Endothelial cell of umbilical vein (primary cell): Measurements from ENCODE around the gene SLC9A3. TPM values are rescaled to one million over a fixed set of nuclear protein-coding genes. Genes with fewer than 3 reads are reported as not detected.

Source experiments
- BruUV-seq: library from RNA; stranded (reverse); fragments of 400-500 nt; replicated peaks from 2 replicates; lab custom pipeline; 2021; lab: Mats Ljungman, UMichigan
- CTCF ChIA-PET: fragments of 300-600, 350-600 bp; sonication (Branson Sonifier 250); formaldehyde crosslinking; loops from one replicate; lab custom pipeline; 2021; ENCODE audit warnings: antibody characterized with exemption, inconsistent platforms; lab: Charles Lee
- POLR2A ChIA-PET: fragments of 300-600, 350-600 bp; sonication (Branson Sonifier 250); formaldehyde crosslinking; loops from one replicate; lab custom pipeline; 2021; ENCODE audit warnings: antibody characterized with exemption, inconsistent platforms; lab: Charles Lee
- DNase-seq: peaks from one replicate; pipeline ENCODE4 v3.0.0-alpha.2; 2011; ENCODE audit warnings: low read depth, low spot score
- FAIRE-seq: peaks from 2 replicates; lab custom pipeline; 2011; peaks lifted over from hg19 to GRCh38; lab: Jason Lieb, UNC
- H2AFZ ChIP-seq: 2 replicates; pipeline ENCODE4 v1.6.0; 2012; ENCODE audit warnings: low read depth, low read length, control low read depth, inconsistent platforms
- H3K27ac ChIP-seq: 2 replicates; pipeline ENCODE4 v1.5.1; 2011; ENCODE audit warnings: low read depth, mild to moderate bottlenecking, control low read depth, low read length, moderate library complexity; ENCODE audit not compliant: insufficient read depth
- H3K27me3 ChIP-seq, 2 experiments: 2 replicates each; pipeline versions ENCODE4 v1.6.0 to v1.6.1; 2011; ENCODE audit warnings: low read length in 2 of 2, mixed read lengths in 1 of 2; ENCODE audit not compliant: control insufficient read depth in 2 of 2, insufficient read depth in 2 of 2
- H3K36me3 ChIP-seq, 2 experiments: 2 replicates in 1 of 2; 3 replicates in 1 of 2; pipeline ENCODE4 v1.5.1; 2011; ENCODE audit warnings: low read length in 2 of 2, mild to moderate bottlenecking in 1 of 2, moderate library complexity in 1 of 2; ENCODE audit not compliant: control insufficient read depth in 2 of 2, insufficient read depth in 2 of 2; ENCODE audit errors: extremely low read depth in 1 of 2
- H3K4me1 ChIP-seq: 3 replicates; pipeline ENCODE4 v1.5.1; 2011; ENCODE audit warnings: mild to moderate bottlenecking, low read length; ENCODE audit not compliant: control insufficient read depth, insufficient read depth; ENCODE audit errors: extremely low read depth
- H3K4me2 ChIP-seq: 2 replicates; pipeline ENCODE4 v1.6.1; 2011; ENCODE audit warnings: low read length, control low read depth, mixed read lengths; ENCODE audit not compliant: insufficient read depth
- H3K4me3 ChIP-seq, 3 experiments: fragments of 200-600 bp in 1 of 3; sonication (generic), shearing (Covaris generic) in 1 of 3; replicated peaks in 1 of 3; 2 replicates each; pipeline ENCODE4 v1.5.1; 2011 to 2016; ENCODE audit warnings: control low read depth in 3 of 3, low read length in 3 of 3, mild to moderate bottlenecking in 2 of 3, inconsistent platforms in 1 of 3, low read depth in 1 of 3, moderate library complexity in 1 of 3; ENCODE audit not compliant: insufficient read depth in 1 of 3
- H3K79me2 ChIP-seq: 2 replicates; pipeline ENCODE4 v1.6.0; 2012; ENCODE audit warnings: low read length, inconsistent platforms; ENCODE audit not compliant: control insufficient read depth, insufficient read depth
- H3K9ac ChIP-seq: replicated peaks from 2 replicates; pipeline ENCODE3; 2011; ENCODE audit warnings: low read length, control low read depth; ENCODE audit not compliant: insufficient read depth; ENCODE audit errors: extremely low read depth
- H3K9me1 ChIP-seq: replicated peaks from 3 replicates; pipeline ENCODE4 v1.6.0; 2011; ENCODE audit warnings: mild to moderate bottlenecking, low read length; ENCODE audit not compliant: control insufficient read depth, insufficient read depth; ENCODE audit errors: extremely low read depth
- H3K9me3 ChIP-seq: replicated peaks from 2 replicates; pipeline ENCODE4 v1.5.1; 2012; ENCODE audit warnings: low read length, inconsistent platforms; ENCODE audit not compliant: control insufficient read depth, insufficient read depth
- H4K20me1 ChIP-seq: replicated peaks from 2 replicates; pipeline ENCODE3; 2011; ENCODE audit warnings: mild to moderate bottlenecking, low read length; ENCODE audit not compliant: control insufficient read depth, insufficient read depth; ENCODE audit errors: extremely low read depth
- CTCF ChIP-seq, 2 donors: IDR thresholded peaks; 1 replicate in 1 of 2; 2 replicates in 1 of 2; pipeline ENCODE4 v1.5.1; 2011; ENCODE audit warnings: low read length in 2 of 2, mild to moderate bottlenecking in 2 of 2, moderate library complexity in 2 of 2, control low read depth in 1 of 2, inconsistent platforms in 1 of 2, low read depth in 1 of 2; ENCODE audit not compliant: insufficient read depth in 1 of 2; ENCODE audit errors: extremely low read depth in 1 of 2
- EZH2 ChIP-seq: IDR thresholded peaks from 2 replicates; pipeline ENCODE4 v1.6.1; 2012; ENCODE audit warnings: borderline replicate concordance, low read depth, mild to moderate bottlenecking, moderate library complexity, low read length, inconsistent platforms; ENCODE audit not compliant: severe bottlenecking
- FOS ChIP-seq: IDR thresholded peaks from 2 replicates; pipeline ENCODE4 v1.6.1; 2011; ENCODE audit warnings: mild to moderate bottlenecking, low read length, moderate library complexity, borderline replicate concordance; ENCODE audit not compliant: insufficient read depth
- GATA2 ChIP-seq: IDR thresholded peaks from 2 replicates; pipeline ENCODE4 v1.7.0; 2011; ENCODE audit warnings: low read depth, mild to moderate bottlenecking, moderate library complexity, mixed read lengths, low read length; ENCODE audit not compliant: insufficient read length, insufficient read depth
- JUN ChIP-seq: IDR thresholded peaks from 2 replicates; pipeline ENCODE4 v1.6.1; 2011; ENCODE audit warnings: borderline replicate concordance, low read depth; ENCODE audit not compliant: insufficient read length, insufficient read depth
- MYC ChIP-seq: IDR thresholded peaks from one replicate; pipeline ENCODE4 v1.6.1; 2011; ENCODE audit warnings: mild to moderate bottlenecking, low read depth, low read length
- POLR2A ChIP-seq: IDR thresholded peaks from 2 replicates; pipeline ENCODE4 v1.6.1; 2012; ENCODE audit warnings: low read depth, mild to moderate bottlenecking, control low read depth, low read length
- POLR2AphosphoS5 ChIP-seq: IDR thresholded peaks from 2 replicates; pipeline ENCODE4 v1.6.1; 2012; ENCODE audit warnings: low read depth, mild to moderate bottlenecking, control low read depth, low read length, moderate library complexity; ENCODE audit not compliant: insufficient read depth
- dilution Hi-C: fragments of 300-500 bp; cut with MboI; formaldehyde crosslinking; loops from one replicate; pipeline ENCODE4 v1.15.0; 2019; ENCODE audit warnings: low sequenced_read_pairs; ENCODE audit not compliant: extremely low pct_ligation_motif_present
- intact Hi-C: fragments of 100-400 bp; cut with micrococcal nuclease; formaldehyde crosslinking; loops from one replicate; pipeline ENCODE4 v1.10.0; 2022
- polyA plus RNA-seq, 4 experiments: library from polyadenylated mRNA; depleted of rRNA in 3 of 4; stranded (reverse) in 3 of 4; unstranded in 1 of 4; fragments of >200 nt; gene quantifications; 2 replicates each; pipeline versions ENCODE4 v1.2.1 to v1.2.3, GENCODE V29; 2011 to 2012; ENCODE audit warnings: missing spikeins in 1 of 4
- total RNA-seq: library from RNA; stranded (reverse); gene quantifications from 2 replicates; pipeline ENCODE4 v1.2.3, GENCODE V29; 2021
- TF ChIP-seq, protein P1 (sequence below): IDR thresholded peaks from 2 replicates; pipeline ENCODE4 v1.6.1; 2011; ENCODE audit not compliant: insufficient read depth, insufficient read length

The SLC9A3 gene
- total and polyA plus RNA-seq, 2 donors (not counting 3 experiments of a cell fraction or from before 2014, with no cell fraction given), result 0.79 to 0.82 TPM

- intact Hi-C loops, result no loop called here
Observed at GRCh38 chr5:539469-540070, 15.3 kb upstream of the SLC9A3 start.

DNA sequence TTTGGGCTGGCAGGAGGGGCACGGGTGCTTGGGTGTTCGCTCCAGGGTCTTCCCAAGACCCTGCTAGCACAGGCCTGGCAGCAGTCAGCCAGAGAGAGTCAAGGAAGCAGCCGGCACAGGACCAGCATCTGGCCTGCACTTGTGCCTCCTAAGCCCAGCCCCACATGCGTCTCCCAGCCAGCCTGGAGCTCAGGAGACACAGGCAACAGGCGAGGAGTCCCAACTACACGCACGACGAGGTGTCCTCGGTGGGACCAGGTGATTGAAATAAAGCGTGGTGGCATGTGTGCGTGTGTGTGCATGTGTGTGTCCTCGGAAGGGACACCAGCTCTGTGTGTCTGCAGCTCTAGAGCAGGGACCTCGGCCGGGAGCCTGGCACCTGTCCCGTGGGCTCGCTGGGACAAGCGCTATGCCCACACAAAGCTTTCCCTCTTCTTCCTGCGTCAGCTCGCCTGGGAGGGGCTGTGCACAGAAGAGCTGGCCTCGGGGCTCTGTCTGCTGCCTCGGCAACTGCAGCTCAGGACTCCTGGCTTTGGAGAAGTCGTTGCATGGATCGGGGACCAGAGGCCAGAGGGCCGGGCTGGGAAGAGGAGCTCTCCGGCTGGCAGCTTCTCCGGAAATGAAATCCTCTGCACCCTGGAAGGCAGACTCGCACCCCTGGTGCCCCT, 14.7 kb upstream of the SLC9A3 start:
- TF ChIP-seq GATA2, result no peak
- no peak for TF ChIP-seq FOS
- TF ChIP-seq, protein P1, sequence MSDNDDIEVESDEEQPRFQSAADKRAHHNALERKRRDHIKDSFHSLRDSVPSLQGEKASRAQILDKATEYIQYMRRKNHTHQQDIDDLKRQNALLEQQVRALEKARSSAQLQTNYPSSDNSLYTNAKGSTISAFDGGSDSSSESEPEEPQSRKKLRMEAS, result no peak
- no peak for TF ChIP-seq POLR2A
- TF ChIP-seq JUN, result no peak
- no peak for TF ChIP-seq MYC
- TF ChIP-seq EZH2, result no peak
- no peak for TF ChIP-seq POLR2AphosphoS5
- TF ChIP-seq CTCF (IDR thresholded peaks at IDR 0.05; ENCODE audit: extremely low read depth in 1 of 2, insufficient read depth in 1 of 2, low read depth in 1 of 2, low read length in 2 of 2), result no peak
- no peak overlapping the region for H2AFZ ChIP-seq
- no peaks in the 10 kb centered on the region for H3K9me3 ChIP-seq
- H3K4me3 ChIP-seq, result no peak overlapping the region
- dilution Hi-C loops (no loop called here), intact Hi-C loops (no loop called here)
- CTCF ChIA-PET, result no interaction called here
- no peaks in the 10 kb centered on the region for H4K20me1 ChIP-seq
- H3K27me3 ChIP-seq, result no peaks in the 10 kb centered on the region
- no TSS peak for BruUV-seq
- H3K36me3 ChIP-seq, result no peaks in the 10 kb centered on the region
- H3K27ac ChIP-seq, result no peak overlapping the region
- FAIRE-seq, result no peak
- no peak for DNase-seq
- H3K9me1 ChIP-seq, result no peaks in the 10 kb centered on the region
- no peaks in the 10 kb centered on the region for H3K79me2 ChIP-seq
- no peak overlapping the region for H3K4me2 ChIP-seq
- POLR2A ChIA-PET, result no interaction called here
- no peak overlapping the region for H3K9ac ChIP-seq
- H3K4me1 ChIP-seq, result no peaks in the 10 kb centered on the region

More at GRCh38 chr5:539469-540070, 15.3 kb upstream of the SLC9A3 start:
- H3K4me2 ChIP-seq, result no peak overlapping the region
- no peak overlapping the region for H3K4me3 ChIP-seq
- no peaks in the 10 kb centered on the region for H3K36me3 ChIP-seq
- H3K79me2 ChIP-seq, result no peaks in the 10 kb centered on the region
- no peak overlapping the region for H2AFZ ChIP-seq
- H3K4me1 ChIP-seq, result no peaks in the 10 kb centered on the region
- H3K9ac ChIP-seq, result no peak overlapping the region
- no peaks in the 10 kb centered on the region for H3K9me1 ChIP-seq
- no peaks in the 10 kb centered on the region for H4K20me1 ChIP-seq
- BruUV-seq, result no TSS peak
- TF ChIP-seq JUN (no peak), EZH2 (no peak), POLR2A (no peak), MYC (no peak), FOS (no peak)
- H3K9me3 ChIP-seq, result no peaks in the 10 kb centered on the region
- CTCF ChIA-PET, result no interaction called here
- H3K27me3 ChIP-seq, result no peaks in the 10 kb centered on the region
- POLR2A ChIA-PET, result no interaction called here
- DNase-seq (no peak), FAIRE-seq (no peak)
- dilution Hi-C loops, result no loop called here
- no peak overlapping the region for H3K27ac ChIP-seq
